Measurements from ENCODE around the gene TNRC6A. TPM values are rescaled to one million over a fixed set of nuclear protein-coding genes. Genes with fewer than 3 reads are reported as not detected.
"Not testable (repeated sequence)": the region's sequence is repeated elsewhere in the genome, so short reads cannot be mapped to it uniquely, and the experiment has no call there.

The TNRC6A gene
- total RNA-seq, 3 donors from 2014 or later = 49.3 to 84.9 (median 59.6) TPM

DNA sequence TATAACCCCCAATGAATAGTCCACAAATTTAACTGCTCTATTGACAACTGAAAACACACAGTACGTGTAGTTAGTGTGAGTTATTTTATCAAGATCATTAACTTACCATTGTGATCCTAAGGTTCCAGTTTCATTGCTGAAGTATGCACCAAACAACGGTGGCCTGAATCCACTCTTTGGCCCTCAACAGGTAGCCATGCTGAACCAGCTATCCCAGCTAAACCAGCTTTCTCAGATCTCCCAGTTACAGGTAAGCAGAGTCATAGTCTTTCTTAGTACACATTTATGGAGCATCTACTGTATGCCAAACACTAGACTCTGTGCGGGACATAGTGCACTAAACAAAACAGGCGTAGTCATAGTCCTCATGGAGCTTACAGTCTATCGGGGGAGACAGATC lies 76.0 kb downstream of the TNRC6A start:
- no peaks in the 10 kb centered on the region for H3K9me3 ChIP-seq
- H3K36me3 ChIP-seq = peaks cover 17% of the 10 kb centered on the region
- H3K27me3 ChIP-seq = no peaks in the 10 kb centered on the region
- H3K4me1 ChIP-seq = no peaks in the 10 kb centered on the region
- intact Hi-C loops (cut with DNase I; ENCODE audit: low total_unique reads) = no loop called here
- TF ChIP-seq POLR2A (IDR thresholded peaks at IDR 0.05) (no peak), POLR2AphosphoS5 (IDR thresholded peaks at IDR 0.05) (no peak)
- TF ChIP-seq, protein P1, sequence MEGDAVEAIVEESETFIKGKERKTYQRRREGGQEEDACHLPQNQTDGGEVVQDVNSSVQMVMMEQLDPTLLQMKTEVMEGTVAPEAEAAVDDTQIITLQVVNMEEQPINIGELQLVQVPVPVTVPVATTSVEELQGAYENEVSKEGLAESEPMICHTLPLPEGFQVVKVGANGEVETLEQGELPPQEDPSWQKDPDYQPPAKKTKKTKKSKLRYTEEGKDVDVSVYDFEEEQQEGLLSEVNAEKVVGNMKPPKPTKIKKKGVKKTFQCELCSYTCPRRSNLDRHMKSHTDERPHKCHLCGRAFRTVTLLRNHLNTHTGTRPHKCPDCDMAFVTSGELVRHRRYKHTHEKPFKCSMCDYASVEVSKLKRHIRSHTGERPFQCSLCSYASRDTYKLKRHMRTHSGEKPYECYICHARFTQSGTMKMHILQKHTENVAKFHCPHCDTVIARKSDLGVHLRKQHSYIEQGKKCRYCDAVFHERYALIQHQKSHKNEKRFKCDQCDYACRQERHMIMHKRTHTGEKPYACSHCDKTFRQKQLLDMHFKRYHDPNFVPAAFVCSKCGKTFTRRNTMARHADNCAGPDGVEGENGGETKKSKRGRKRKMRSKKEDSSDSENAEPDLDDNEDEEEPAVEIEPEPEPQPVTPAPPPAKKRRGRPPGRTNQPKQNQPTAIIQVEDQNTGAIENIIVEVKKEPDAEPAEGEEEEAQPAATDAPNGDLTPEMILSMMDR (IDR thresholded peaks at IDR 0.05) = no peak
- H3K4me3 ChIP-seq = no peak overlapping the region
- no peak for DNase-seq (ENCODE audit: low spot score in 2 of 2)
- H3K27ac ChIP-seq = no peak overlapping the region

DNA sequence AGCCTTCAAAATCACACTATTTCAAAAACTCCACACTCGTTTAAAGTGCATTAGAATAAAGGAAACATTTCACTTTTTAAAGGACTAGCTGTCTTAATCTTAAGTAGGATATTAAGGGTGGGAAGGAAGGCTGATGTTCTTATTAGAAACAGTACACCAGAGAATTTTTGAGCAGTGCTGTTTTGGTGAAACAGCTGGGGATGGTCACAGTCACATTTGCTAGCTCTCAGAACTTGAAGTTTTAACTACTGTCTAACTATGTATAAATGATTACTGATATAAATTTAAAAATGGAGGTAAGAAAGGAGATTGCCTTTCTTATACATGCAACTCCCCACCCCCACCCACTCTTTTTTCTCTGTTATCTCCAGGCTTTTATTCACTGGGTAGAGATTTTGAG lies 77.8 kb downstream of the TNRC6A start:
- H3K9me3 ChIP-seq = no peaks in the 10 kb centered on the region
- H3K36me3 ChIP-seq = peaks cover 15% of the 10 kb centered on the region
- no peak overlapping the region for H3K4me3 ChIP-seq
- intact Hi-C loops (cut with DNase I; ENCODE audit: low total_unique reads) = no loop called here
- TF ChIP-seq, protein P1 (IDR thresholded peaks at IDR 0.05) = no peak
- TF ChIP-seq POLR2A (IDR thresholded peaks at IDR 0.05) (no peak), POLR2AphosphoS5 (IDR thresholded peaks at IDR 0.05) (no peak)
- no peaks in the 10 kb centered on the region for H3K27me3 ChIP-seq
- DNase-seq (ENCODE audit: low spot score in 2 of 2) = no peak
- H3K27ac ChIP-seq = no peak overlapping the region
- no peaks in the 10 kb centered on the region for H3K4me1 ChIP-seq

DNA sequence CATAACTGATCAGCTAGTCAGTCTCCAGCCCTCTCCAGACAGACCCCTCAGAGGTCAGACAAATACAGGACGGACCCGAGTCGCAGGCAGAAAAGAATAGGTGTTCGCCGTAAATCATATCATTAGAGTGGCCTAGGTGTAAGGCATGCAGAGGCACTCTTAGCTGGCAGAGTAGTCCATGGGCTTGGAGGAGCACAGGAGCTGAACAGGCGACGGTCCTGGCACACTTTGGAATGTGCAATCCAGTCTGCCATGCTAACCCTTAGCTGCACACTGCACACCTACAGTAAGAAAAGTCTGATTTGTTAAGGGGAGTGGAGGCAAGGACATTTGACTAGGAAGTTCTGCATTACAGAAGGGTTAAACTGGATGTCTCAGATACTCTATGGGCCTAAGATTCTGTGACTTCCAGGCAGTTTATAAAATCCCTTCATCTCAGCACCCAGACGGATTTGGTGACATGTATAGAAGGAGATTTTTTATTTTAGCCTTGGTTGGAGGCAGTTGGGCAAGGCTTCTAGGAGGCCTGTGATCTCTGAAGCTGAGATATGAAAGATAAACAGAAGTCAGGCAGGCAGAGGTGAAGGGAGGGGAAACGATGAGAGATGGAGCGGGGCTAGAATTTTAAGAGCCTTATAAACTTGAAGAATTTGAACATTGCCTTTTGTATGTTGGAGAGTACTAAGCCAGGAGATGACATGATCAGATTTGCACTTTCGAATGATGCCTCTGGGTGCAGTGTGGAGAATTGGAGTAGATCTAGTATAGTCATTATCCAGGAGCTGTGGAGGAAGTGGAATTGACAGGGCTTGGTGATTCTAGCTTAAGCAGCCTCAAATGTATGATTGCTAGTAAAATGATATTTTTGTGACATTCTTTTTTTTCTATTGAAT lies 81.7 kb downstream of the TNRC6A start:
- DNase-seq (ENCODE audit: low spot score in 2 of 2) = no peak
- Histone ChIP-seq H3K4me1 (no peaks in the 10 kb centered on the region), H3K4me3 (no peak overlapping the region), H3K36me3 (peaks cover 8% of the 10 kb centered on the region), H3K27ac (no peak overlapping the region), H3K27me3 (no peaks in the 10 kb centered on the region), H3K9me3 (no peaks in the 10 kb centered on the region)
- TF ChIP-seq, protein P1 (IDR thresholded peaks at IDR 0.05) = no peak
- no peak for TF ChIP-seq POLR2AphosphoS5 (IDR thresholded peaks at IDR 0.05)
- no peak for TF ChIP-seq POLR2A (IDR thresholded peaks at IDR 0.05)
- intact Hi-C loops (cut with DNase I; ENCODE audit: low total_unique reads) = no loop called here

DNA sequence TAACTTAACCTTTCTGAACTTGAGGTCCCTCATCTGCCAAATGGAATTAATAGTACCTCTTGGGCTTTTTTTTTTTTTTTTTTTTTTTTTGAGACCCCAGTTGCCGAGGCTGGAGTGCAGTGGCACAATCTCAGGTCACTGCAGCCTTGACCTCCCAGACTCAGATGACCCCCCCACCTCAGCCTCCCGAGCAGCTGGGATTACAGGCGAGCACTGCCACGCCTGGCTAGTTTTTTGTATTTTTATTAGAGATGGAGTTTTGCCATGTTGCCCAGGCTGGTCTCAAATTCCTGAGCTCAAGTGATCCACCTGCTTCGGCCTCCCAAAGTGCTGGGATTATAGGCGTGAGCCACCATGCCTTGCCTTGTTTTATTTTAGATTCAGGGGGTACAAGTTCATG lies 83.4 kb downstream of the TNRC6A start:
- H3K36me3 ChIP-seq = peaks cover 12% of the 10 kb centered on the region
- H3K4me1 ChIP-seq; H3K27ac ChIP-seq; intact Hi-C loops (cut with DNase I; ENCODE audit: low total_unique reads); H3K9me3 ChIP-seq; H3K4me3 ChIP-seq; DNase-seq (ENCODE audit: low spot score in 2 of 2); H3K27me3 ChIP-seq: not testable (repeated sequence)

DNA sequence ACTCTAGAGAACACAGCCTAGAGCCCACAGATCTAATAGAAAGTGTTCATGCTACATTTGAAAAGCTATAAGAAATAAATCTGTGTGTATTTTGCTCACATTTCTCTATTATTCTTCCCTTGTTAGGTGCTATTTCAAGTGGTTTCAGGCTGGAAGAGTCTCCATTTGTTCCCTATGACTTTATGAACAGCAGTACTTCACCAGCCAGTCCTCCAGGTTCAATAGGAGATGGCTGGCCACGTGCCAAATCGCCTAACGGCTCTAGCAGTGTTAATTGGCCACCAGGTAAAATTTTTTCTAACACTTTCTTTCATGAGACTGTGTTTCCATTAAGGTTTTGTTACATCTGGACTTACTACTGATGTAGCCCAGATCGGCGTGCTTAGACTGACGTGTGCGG lies 85.6 kb downstream of the TNRC6A start:
- Histone ChIP-seq H3K36me3 (peaks cover 12% of the 10 kb centered on the region), H3K4me1 (no peaks in the 10 kb centered on the region), H3K4me3 (no peak overlapping the region), H3K9me3 (no peaks in the 10 kb centered on the region), H3K27me3 (no peaks in the 10 kb centered on the region), H3K27ac (no peak overlapping the region)
- intact Hi-C loops (cut with DNase I; ENCODE audit: low total_unique reads) = no loop called here
- no peak for DNase-seq (ENCODE audit: low spot score in 2 of 2)
- TF ChIP-seq POLR2AphosphoS5 (IDR thresholded peaks at IDR 0.05) (no peak), POLR2A (IDR thresholded peaks at IDR 0.05) (no peak)
- TF ChIP-seq, protein P1 (IDR thresholded peaks at IDR 0.05) = no peak

Data from breast epithelium (tissue), 4 donors.